ENCODE results near the gene SHC3.

The SHC3 gene

DNA sequence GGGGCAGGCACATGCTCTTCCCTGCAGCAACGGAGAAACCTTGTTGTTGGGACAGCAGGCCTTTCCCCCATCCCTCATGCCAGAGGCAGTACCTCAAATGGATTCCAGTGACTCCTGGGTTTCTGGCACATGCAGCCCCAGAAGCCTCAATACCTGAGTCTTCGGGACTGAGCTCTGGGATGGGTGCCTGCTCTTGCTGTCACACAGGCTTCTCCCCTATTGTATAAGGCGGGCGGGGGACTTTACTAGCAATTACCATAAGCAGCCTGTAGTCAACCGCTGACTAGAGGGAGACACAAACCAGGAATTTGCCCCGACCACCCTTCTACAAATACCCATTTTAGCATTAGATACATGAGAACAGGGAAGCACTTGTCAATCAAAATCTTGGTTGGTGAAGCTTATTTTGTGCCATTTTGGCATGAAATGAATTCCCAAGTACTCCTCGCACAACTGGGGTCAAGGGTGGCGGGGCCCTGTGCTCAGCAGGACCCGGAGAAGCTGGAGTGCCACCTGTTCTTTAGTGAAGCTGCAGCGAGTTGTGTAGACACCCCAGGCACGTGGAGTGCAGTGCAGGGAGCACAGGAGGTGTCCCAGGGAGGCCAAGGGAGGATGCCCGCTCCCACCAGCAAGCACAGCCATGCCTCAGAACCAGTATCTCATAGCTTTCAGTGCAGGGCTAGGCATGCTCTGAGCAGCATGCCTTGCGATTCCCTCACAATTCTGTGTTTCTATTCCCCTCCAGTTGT, 166.2 kb downstream of the SHC3 start:
- TF ChIP-seq CTCF (IDR thresholded peaks at IDR 0.05; ENCODE audit: borderline replicate concordance, extremely low read depth, low read length, poor library complexity, severe bottlenecking) = no peak
- no peak for TF ChIP-seq EZH2 (IDR thresholded peaks at IDR 0.05; ENCODE audit: borderline replicate concordance, low read depth, low read length, severe bottlenecking)
- Histone ChIP-seq H3K27me3 (ENCODE audit: insufficient read depth, low read length, poor library complexity) (no peaks in the 10 kb centered on the region), H3K4me2 (ENCODE audit: insufficient read depth, low read length) (no peak overlapping the region), H3K9me3 (ENCODE audit: insufficient read depth, low read length, severe bottlenecking) (no peaks in the 10 kb centered on the region), H3K4me1 (ENCODE audit: insufficient read depth, low read length) (no peaks in the 10 kb centered on the region), H3K36me3 (ENCODE audit: insufficient read depth, low read length) (no peaks in the 10 kb centered on the region), H3K27ac (ENCODE audit: low read length) (no peak overlapping the region), H3K4me3 (ENCODE audit: low read depth in 1 of 2, low read length in 2 of 2) (no peak overlapping the region), H4K20me1 (ENCODE audit: insufficient read depth, low read length) (no peaks in the 10 kb centered on the region), H2AFZ (ENCODE audit: low read depth, low read length) (no peak overlapping the region), H3K9ac (ENCODE audit: low read depth, low read length) (no peak overlapping the region), H3K79me2 (ENCODE audit: insufficient read depth, low read length) (no peaks in the 10 kb centered on the region)
- ATAC-seq (ENCODE audit: insufficient read depth, low read depth) (no peak), DNase-seq (no peak)

DNA sequence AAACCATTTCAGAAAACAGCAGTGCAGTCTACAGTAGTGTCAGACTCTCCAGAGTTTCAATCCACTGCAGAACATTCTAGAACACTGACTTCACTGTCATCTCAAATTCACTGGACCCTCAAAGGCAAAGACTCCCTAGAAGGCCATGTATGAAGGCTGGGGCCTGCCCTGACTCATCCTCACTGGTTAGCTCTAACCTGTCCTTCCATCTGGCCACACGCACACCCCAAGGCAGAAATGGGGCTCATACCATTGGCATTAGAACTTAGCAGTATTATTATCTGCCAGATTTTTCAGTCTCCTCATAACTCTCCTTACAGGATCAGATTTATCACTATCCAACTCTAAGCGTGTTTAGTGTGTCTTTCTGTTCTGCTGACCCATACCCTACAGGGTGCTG, 166.9 kb downstream of the SHC3 start:
- TF ChIP-seq EZH2 (IDR thresholded peaks at IDR 0.05; ENCODE audit: borderline replicate concordance, low read depth, low read length, severe bottlenecking) (no peak), CTCF (IDR thresholded peaks at IDR 0.05; ENCODE audit: borderline replicate concordance, extremely low read depth, low read length, poor library complexity, severe bottlenecking) (no peak)
- H3K4me2 ChIP-seq (ENCODE audit: insufficient read depth, low read length) = no peak overlapping the region
- no peaks in the 10 kb centered on the region for H3K36me3 ChIP-seq (ENCODE audit: insufficient read depth, low read length)
- no peaks in the 10 kb centered on the region for H3K9me3 ChIP-seq (ENCODE audit: insufficient read depth, low read length, severe bottlenecking)
- no peaks in the 10 kb centered on the region for H4K20me1 ChIP-seq (ENCODE audit: insufficient read depth, low read length)
- H3K27me3 ChIP-seq (ENCODE audit: insufficient read depth, low read length, poor library complexity) = no peaks in the 10 kb centered on the region
- H3K4me3 ChIP-seq (ENCODE audit: low read depth in 1 of 2, low read length in 2 of 2) = no peak overlapping the region
- no peaks in the 10 kb centered on the region for H3K4me1 ChIP-seq (ENCODE audit: insufficient read depth, low read length)
- H3K9ac ChIP-seq (ENCODE audit: low read depth, low read length) = no peak overlapping the region
- no peak overlapping the region for H2AFZ ChIP-seq (ENCODE audit: low read depth, low read length)
- H3K27ac ChIP-seq (ENCODE audit: low read length) = no peak overlapping the region
- ATAC-seq (ENCODE audit: insufficient read depth, low read depth) (no peak), DNase-seq (no peak)
- H3K79me2 ChIP-seq (ENCODE audit: insufficient read depth, low read length) = no peaks in the 10 kb centered on the region

DNA sequence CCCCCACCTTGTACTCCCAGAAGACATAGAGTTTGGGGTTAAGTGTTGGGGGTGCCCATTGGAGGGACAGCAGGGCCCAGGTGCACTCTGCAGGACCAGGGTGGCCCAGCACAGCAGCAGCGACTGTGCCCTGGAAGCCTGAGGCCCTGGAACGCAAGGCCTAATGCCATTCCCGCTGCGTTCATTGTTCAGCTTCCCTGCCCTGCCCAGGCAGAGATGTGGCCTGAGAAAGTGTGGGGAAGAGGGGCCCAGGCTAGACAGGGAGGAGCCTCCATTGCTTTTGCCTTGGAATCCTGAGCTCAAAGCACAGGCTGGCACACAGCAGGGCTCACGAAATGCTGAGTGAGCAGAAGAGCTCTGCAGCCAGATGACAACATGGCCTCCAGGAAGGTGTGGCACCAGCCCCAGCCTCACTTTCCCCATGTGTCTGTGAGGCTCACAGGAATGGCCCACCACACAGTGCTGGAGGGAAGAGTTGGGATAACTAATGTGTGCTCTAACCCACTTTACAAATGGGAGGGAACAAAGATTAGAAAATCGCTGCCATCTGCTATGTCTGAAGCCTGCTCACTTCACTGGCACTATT, 168.0 kb downstream of the SHC3 start:
- H3K4me1 ChIP-seq (ENCODE audit: insufficient read depth, low read length) = no peaks in the 10 kb centered on the region
- H3K9ac ChIP-seq (ENCODE audit: low read depth, low read length) = no peak overlapping the region
- H3K27ac ChIP-seq (ENCODE audit: low read length) = no peak overlapping the region
- no peak overlapping the region for H2AFZ ChIP-seq (ENCODE audit: low read depth, low read length)
- no peaks in the 10 kb centered on the region for H4K20me1 ChIP-seq (ENCODE audit: insufficient read depth, low read length)
- no peaks in the 10 kb centered on the region for H3K79me2 ChIP-seq (ENCODE audit: insufficient read depth, low read length)
- H3K36me3 ChIP-seq (ENCODE audit: insufficient read depth, low read length) = no peaks in the 10 kb centered on the region
- H3K9me3 ChIP-seq (ENCODE audit: insufficient read depth, low read length, severe bottlenecking) = no peaks in the 10 kb centered on the region
- no peak for ATAC-seq (ENCODE audit: insufficient read depth, low read depth)
- TF ChIP-seq CTCF (IDR thresholded peaks at IDR 0.05; ENCODE audit: borderline replicate concordance, extremely low read depth, low read length, poor library complexity, severe bottlenecking) = no peak
- DNase-seq = no peak
- H3K27me3 ChIP-seq (ENCODE audit: insufficient read depth, low read length, poor library complexity) = no peaks in the 10 kb centered on the region
- H3K4me2 ChIP-seq (ENCODE audit: insufficient read depth, low read length) = no peak overlapping the region
- no peak overlapping the region for H3K4me3 ChIP-seq (ENCODE audit: low read depth in 1 of 2, low read length in 2 of 2)

All from DND-41 (cell line).